A673 (cell line): Measurements from ENCODE around the gene PDE4B. TPM values are rescaled to one million over a fixed set of nuclear protein-coding genes. Genes with fewer than 3 reads are reported as not detected.
"Not testable (repeated sequence)": the region's sequence is repeated elsewhere in the genome, so short reads cannot be mapped to it uniquely, and the experiment has no call there.

ENCODE experiments used
- BruUV-seq: library from RNA; stranded (reverse); fragments of 400-500 nt; replicated peaks from 2 replicates; lab custom pipeline; 2021; lab: Mats Ljungman, UMichigan
- CTCF ChIA-PET: fragments of 300-600 bp; sonication (Branson Sonifier 250); formaldehyde crosslinking; loops from one replicate; lab custom pipeline; 2022; ENCODE audit warnings: antibody characterized with exemption; lab: Charles Lee
- POLR2A ChIA-PET: fragments of 300-600 bp; sonication (Branson Sonifier 250); formaldehyde crosslinking; loops from one replicate; lab custom pipeline; 2022; ENCODE audit warnings: antibody characterized with exemption; ENCODE audit not compliant: low non-redundant PET; lab: Charles Lee
- DNase-seq: peaks from one replicate; pipeline ENCODE4 v3.0.0-alpha.2; 2015; ENCODE audit warnings: low spot score
- H3K27ac ChIP-seq: fragments of 200-600 bp; sonication (generic); 2 replicates; pipeline ENCODE4 v1.5.1; 2016; ENCODE audit warnings: mixed run types, low read depth, mild to moderate bottlenecking, mixed read lengths, antibody characterized with exemption, low read length; ENCODE audit not compliant: poor library complexity, severe bottlenecking
- H3K27me3 ChIP-seq: fragments of 200-600 bp; sonication (generic); replicated peaks from 2 replicates; pipeline ENCODE4 v1.6.1; 2017; ENCODE audit warnings: mixed run types, low read depth, mild to moderate bottlenecking, mixed read lengths, antibody characterized with exemption, low read length; ENCODE audit not compliant: insufficient read depth, poor library complexity
- H3K36me3 ChIP-seq: fragments of 200-600 bp; sonication (generic); 2 replicates; pipeline ENCODE4 v1.6.1; 2016; ENCODE audit warnings: mixed run types, mild to moderate bottlenecking, mixed read lengths, antibody characterized with exemption, low read length; ENCODE audit not compliant: insufficient read depth, poor library complexity, severe bottlenecking
- H3K4me1 ChIP-seq: fragments of 200-600 bp; sonication (generic); 2 replicates; pipeline ENCODE4 v1.6.1; 2017; ENCODE audit warnings: mixed run types, mild to moderate bottlenecking, mixed read lengths, antibody characterized with exemption, low read length; ENCODE audit not compliant: insufficient read depth, poor library complexity, severe bottlenecking
- H3K4me3 ChIP-seq: fragments of 200-600 bp; sonication (generic); 2 replicates; pipeline ENCODE4 v1.5.1; 2016; ENCODE audit warnings: low read depth, mixed run types, mild to moderate bottlenecking, mixed read lengths, low read length; ENCODE audit not compliant: poor library complexity, severe bottlenecking
- H3K9me3 ChIP-seq: fragments of 200-600 bp; sonication (generic); 2 replicates; pipeline ENCODE4 v1.6.1; 2016; ENCODE audit warnings: mixed run types, low read depth, mild to moderate bottlenecking, mixed read lengths, antibody characterized with exemption, low read length; ENCODE audit not compliant: poor library complexity, severe bottlenecking
- CTCF ChIP-seq: fragments of 300-800, 200-600 bp; sonication (generic); conservative IDR thresholded peaks from 2 replicates; pipeline ENCODE4 v1.5.1; 2017; ENCODE audit warnings: low read depth, mild to moderate bottlenecking, antibody characterized with exemption, low read length, moderate library complexity, mixed read lengths
- EZH2 ChIP-seq: fragments of 200-600 bp; sonication (generic); IDR thresholded peaks from 2 replicates; pipeline ENCODE4 v1.6.1; 2017; ENCODE audit warnings: borderline replicate concordance, low read depth, mild to moderate bottlenecking, mixed read lengths, antibody characterized with exemption, low read length; ENCODE audit not compliant: poor library complexity, severe bottlenecking
- intact Hi-C: fragments of 100-400 bp; cut with micrococcal nuclease; formaldehyde crosslinking; loops from one replicate; pipeline ENCODE4 v1.10.0; 2022; ENCODE audit not compliant: unreplicated experiment
- total RNA-seq: library from RNA; stranded (reverse); gene quantifications from 2 replicates; pipeline ENCODE4 v1.2.3, GENCODE V29; 2021

Gene PDE4B
- total RNA-seq, 1 experiment from 2014 or later: 20.0 TPM

GRCh38 chr1:66415866-66416265, 623.2 kb downstream of the PDE4B start:
- peaks cover 16% of the 10 kb centered on the region for H3K9me3 ChIP-seq
- no peak overlapping the region for H3K4me3 ChIP-seq
- no peak for TF ChIP-seq EZH2
- no peaks in the 10 kb centered on the region for H3K36me3 ChIP-seq
- ChIA-PET CTCF (no interaction called here), POLR2A (no interaction called here)
- DNase-seq: no peak
- intact Hi-C loops: no loop called here
- no peaks in the 10 kb centered on the region for H3K4me1 ChIP-seq
- no TSS peak for BruUV-seq
- no peaks in the 10 kb centered on the region for H3K27me3 ChIP-seq
- no peak overlapping the region for H3K27ac ChIP-seq

- intact Hi-C loops: no loop called here
- peaks cover 16% of the 10 kb centered on the region for H3K9me3 ChIP-seq
- DNase-seq: no peak
- no peak overlapping the region for H3K27ac ChIP-seq
- ChIA-PET POLR2A (no interaction called here), CTCF (no interaction called here)
- no peak overlapping the region for H3K4me3 ChIP-seq
- H3K27me3 ChIP-seq: no peaks in the 10 kb centered on the region
- BruUV-seq: no TSS peak
- no peaks in the 10 kb centered on the region for H3K36me3 ChIP-seq
- TF ChIP-seq CTCF: no peak
- TF ChIP-seq EZH2: no peak
- H3K4me1 ChIP-seq: no peaks in the 10 kb centered on the region
Observed at GRCh38 chr1:66416295-66416694, 623.6 kb downstream of the PDE4B start.

- POLR2A ChIA-PET: no interaction called here
- TF ChIP-seq EZH2: no peak
- TF ChIP-seq CTCF: no peak
- Histone ChIP-seq H3K4me1 (no peaks in the 10 kb centered on the region), H3K27ac (no peak overlapping the region), H3K27me3 (no peaks in the 10 kb centered on the region), H3K9me3 (peaks cover 16% of the 10 kb centered on the region), H3K36me3 (no peaks in the 10 kb centered on the region), H3K4me3 (no peak overlapping the region)
- intact Hi-C loops: no loop called here
- no TSS peak for BruUV-seq
- no peak for DNase-seq
- CTCF ChIA-PET: no interaction called here
Observed at GRCh38 chr1:66418021-66418420, 625.3 kb downstream of the PDE4B start.

- H3K36me3 ChIP-seq, H3K4me3 ChIP-seq, H3K27me3 ChIP-seq, POLR2A ChIA-PET, H3K4me1 ChIP-seq, intact Hi-C loops, CTCF ChIA-PET, H3K27ac ChIP-seq, BruUV-seq, DNase-seq: not testable (repeated sequence)
- H3K9me3 ChIP-seq: peaks cover 16% of the 10 kb centered on the region
Observed at GRCh38 chr1:66420171-66420570, 627.5 kb downstream of the PDE4B start.

- H3K9me3 ChIP-seq: peaks cover 16% of the 10 kb centered on the region
- DNase-seq, H3K4me1 ChIP-seq, intact Hi-C loops, H3K27me3 ChIP-seq, CTCF ChIA-PET, H3K27ac ChIP-seq, POLR2A ChIA-PET, BruUV-seq, H3K4me3 ChIP-seq, H3K36me3 ChIP-seq: not testable (repeated sequence)
Observed at GRCh38 chr1:66420906-66421305, 628.2 kb downstream of the PDE4B start.
